Measurements from ENCODE around the gene LRRC45.

Gene LRRC45

GRCh38 chr17:82053556-82054263 is 30.6 kb downstream of the LRRC45 start:
- FAIRE-seq: no peak

GRCh38 chr17:82054351-82055022 is 31.4 kb downstream of the LRRC45 start:
- no peak for FAIRE-seq

- no peak for FAIRE-seq
These were observed 32.2 kb downstream of the LRRC45 start for GRCh38 chr17:82055023-82055964.

- FAIRE-seq: no peak
These were observed 33.0 kb downstream of the LRRC45 start for GRCh38 chr17:82055965-82056728.

- FAIRE-seq: no peak
These were observed 33.9 kb downstream of the LRRC45 start for GRCh38 chr17:82056729-82057621.

GRCh38 chr17:82058230-82058854 is 35.2 kb downstream of the LRRC45 start:
- FAIRE-seq: no peak

- FAIRE-seq: no peak
These were observed 35.7 kb downstream of the LRRC45 start for GRCh38 chr17:82058855-82059249.

GRCh38 chr17:82059272-82060000 is 36.3 kb downstream of the LRRC45 start:
- FAIRE-seq: no peak

- FAIRE-seq: no peak
These were observed 36.9 kb downstream of the LRRC45 start for GRCh38 chr17:82060001-82060380.

- no peak for FAIRE-seq
These were observed 37.5 kb downstream of the LRRC45 start for GRCh38 chr17:82060614-82061013.

- FAIRE-seq: no peak
These were observed 38.2 kb downstream of the LRRC45 start for GRCh38 chr17:82061047-82061925.

GRCh38 chr17:82062076-82062983 is 39.2 kb downstream of the LRRC45 start:
- FAIRE-seq: no peak

- no peak for FAIRE-seq
These were observed 39.9 kb downstream of the LRRC45 start for GRCh38 chr17:82062984-82063368.

- FAIRE-seq: no peak
These were observed 40.6 kb downstream of the LRRC45 start for GRCh38 chr17:82063424-82064415.

GRCh38 chr17:82064433-82065192 is 41.5 kb downstream of the LRRC45 start:
- no peak for FAIRE-seq

GRCh38 chr17:82065193-82065637 is 42.1 kb downstream of the LRRC45 start:
- no peak for FAIRE-seq
